OCI-LY7 (cell line): ENCODE data around the gene GRID2. TPM values are rescaled to one million over a fixed set of nuclear protein-coding genes. Genes with fewer than 3 reads are reported as not detected.
A peak's percentile ranks its signal among the peaks of the same experiment; 100 is the strongest.

Experiments
- BruUV-seq: library from RNA; stranded (reverse); fragments of 400-500 nt; replicated peaks from 2 replicates; lab custom pipeline; 2021; lab: Mats Ljungman, UMichigan
- CTCF ChIA-PET: fragments of 300-600 bp; sonication (Branson Sonifier 250); formaldehyde crosslinking; loops from one replicate; lab custom pipeline; 2022; ENCODE audit warnings: antibody characterized with exemption; ENCODE audit not compliant: unreplicated experiment; lab: Charles Lee
- POLR2A ChIA-PET: fragments of 300-600 bp; sonication (Branson Sonifier 250); formaldehyde crosslinking; loops from one replicate; lab custom pipeline; 2022; ENCODE audit warnings: antibody characterized with exemption; lab: Charles Lee
- DNase-seq: peaks from one replicate; pipeline ENCODE4 v3.0.0-alpha.2; 2015; ENCODE audit warnings: low spot score
- H2AFZ ChIP-seq: fragments of 200-600 bp; sonication (generic), shearing (Covaris generic); 2 replicates; pipeline ENCODE4 v1.6.1; 2014; ENCODE audit warnings: mild to moderate bottlenecking, antibody characterized with exemption, low read length, moderate library complexity
- H3K27ac ChIP-seq: fragments of 200-600 bp; sonication (generic); 2 replicates; pipeline ENCODE4 v1.5.1; 2014; ENCODE audit warnings: mixed run types, low read depth, mild to moderate bottlenecking, moderate library complexity, low read length, inconsistent platforms; ENCODE audit not compliant: poor library complexity, severe bottlenecking
- H3K36me3 ChIP-seq: fragments of 200-600 bp; sonication (generic); 2 replicates; pipeline ENCODE4 v1.6.1; 2014; ENCODE audit warnings: mild to moderate bottlenecking, antibody characterized with exemption, low read length, moderate library complexity, mixed read lengths; ENCODE audit not compliant: insufficient read depth
- H3K4me1 ChIP-seq: fragments of 200-600 bp; sonication (generic); 2 replicates; pipeline ENCODE4 v1.5.1; 2014; ENCODE audit warnings: mild to moderate bottlenecking, low read length; ENCODE audit not compliant: insufficient read depth, poor library complexity, severe bottlenecking
- H3K4me2 ChIP-seq: fragments of 200-600 bp; sonication (generic); 2 replicates; pipeline ENCODE4 v1.6.1; 2014; ENCODE audit warnings: mild to moderate bottlenecking, low read length
- H3K4me3 ChIP-seq: fragments of 200-600 bp; sonication (generic); 2 replicates; pipeline ENCODE4 v1.5.1; 2014; ENCODE audit warnings: mild to moderate bottlenecking, low read depth, low read length; ENCODE audit not compliant: poor library complexity, severe bottlenecking
- H3K79me2 ChIP-seq: fragments of 200-600 bp; sonication (generic); 2 replicates; pipeline ENCODE4 v1.6.1; 2016; ENCODE audit warnings: low read depth, mild to moderate bottlenecking, low read length, moderate library complexity, mixed read lengths; ENCODE audit not compliant: insufficient read depth
- H3K9me2 ChIP-seq: fragments of 200-600 bp; sonication (generic); 2 replicates; pipeline ENCODE4 v1.6.1; 2016; ENCODE audit warnings: mild to moderate bottlenecking, low read length, mixed read lengths; ENCODE audit not compliant: insufficient read depth
- H3K9me3 ChIP-seq: fragments of 200-600 bp; sonication (generic); 2 replicates; pipeline ENCODE4 v1.6.1; 2014; ENCODE audit warnings: mild to moderate bottlenecking, mixed run types, low read length, mixed read lengths
- H4K20me1 ChIP-seq: fragments of 200-600 bp; sonication (generic); 2 replicates; pipeline ENCODE4 v1.6.1; 2014; ENCODE audit warnings: mild to moderate bottlenecking, antibody characterized with exemption, low read length, moderate library complexity, mixed read lengths; ENCODE audit not compliant: insufficient read depth
- EZH2phosphoT487 ChIP-seq: fragments of 200-600 bp; sonication (generic); IDR thresholded peaks from 2 replicates; pipeline ENCODE4 v1.6.1; 2018; ENCODE audit warnings: low read depth, borderline replicate concordance, mild to moderate bottlenecking, mixed run types, antibody characterized with exemption, low read length, moderate library complexity, mixed read lengths
- intact Hi-C: fragments of 100-400 bp; cut with micrococcal nuclease; formaldehyde crosslinking; loops from one replicate; pipeline ENCODE4 v1.10.0; 2022; ENCODE audit not compliant: unreplicated experiment
- total RNA-seq, 2 experiments: library from RNA; depleted of rRNA in 1 of 2; stranded (reverse); fragments of >200 nt in 1 of 2; shearing (Covaris generic) in 1 of 2; gene quantifications; 2 replicates each; pipeline ENCODE4 v1.2.3, GENCODE V29; 2014 to 2022
- TF ChIP-seq, protein P1 (sequence below): fragments of 200-600 bp; sonication (generic); conservative IDR thresholded peaks from 2 replicates; pipeline ENCODE4 v1.5.1; 2014; ENCODE audit warnings: mild to moderate bottlenecking, antibody characterized with exemption, low read length, moderate library complexity, mixed read lengths

The GRID2 gene
- total RNA-seq, 2 experiments from 2014 or later, result not detected

DNA sequence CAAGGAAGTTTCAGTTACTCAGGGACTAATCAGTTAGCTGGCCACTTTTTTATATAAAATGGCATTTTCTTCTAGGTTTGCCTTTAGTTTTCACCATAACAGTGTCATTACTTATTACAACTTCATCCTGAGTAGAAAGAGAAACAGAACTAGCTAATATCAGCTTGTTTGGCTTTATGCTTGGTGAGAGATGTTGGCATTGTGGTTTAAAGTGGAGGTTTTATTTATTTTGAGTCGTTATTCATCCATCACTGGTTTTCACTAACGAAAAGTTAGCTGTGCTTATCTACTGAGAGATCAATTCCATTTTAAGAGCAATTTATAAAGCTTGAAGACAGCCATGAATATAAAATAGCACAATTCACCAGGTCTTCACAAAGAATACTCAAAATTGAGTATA lies 714.5 kb downstream of the GRID2 start:
- H3K36me3 ChIP-seq, result no peaks in the 10 kb centered on the region
- DNase-seq, result no peak
- ChIA-PET CTCF (no interaction called here), POLR2A (interaction anchor here (0.6 to 0.7 kb wide), 4 partner anchors 12 to 1649 kb away, joined by 3 to 5 read pairs (median 4); no protein-coding TSS in a partner anchor)
- no peaks in the 10 kb centered on the region for H4K20me1 ChIP-seq
- no peak overlapping the region for H3K27ac ChIP-seq
- H3K9me3 ChIP-seq, result no peaks in the 10 kb centered on the region; the same call in 1 of the 2 replicates
- intact Hi-C loops, result no loop called here
- BruUV-seq, result no TSS peak
- TF ChIP-seq, protein P1, sequence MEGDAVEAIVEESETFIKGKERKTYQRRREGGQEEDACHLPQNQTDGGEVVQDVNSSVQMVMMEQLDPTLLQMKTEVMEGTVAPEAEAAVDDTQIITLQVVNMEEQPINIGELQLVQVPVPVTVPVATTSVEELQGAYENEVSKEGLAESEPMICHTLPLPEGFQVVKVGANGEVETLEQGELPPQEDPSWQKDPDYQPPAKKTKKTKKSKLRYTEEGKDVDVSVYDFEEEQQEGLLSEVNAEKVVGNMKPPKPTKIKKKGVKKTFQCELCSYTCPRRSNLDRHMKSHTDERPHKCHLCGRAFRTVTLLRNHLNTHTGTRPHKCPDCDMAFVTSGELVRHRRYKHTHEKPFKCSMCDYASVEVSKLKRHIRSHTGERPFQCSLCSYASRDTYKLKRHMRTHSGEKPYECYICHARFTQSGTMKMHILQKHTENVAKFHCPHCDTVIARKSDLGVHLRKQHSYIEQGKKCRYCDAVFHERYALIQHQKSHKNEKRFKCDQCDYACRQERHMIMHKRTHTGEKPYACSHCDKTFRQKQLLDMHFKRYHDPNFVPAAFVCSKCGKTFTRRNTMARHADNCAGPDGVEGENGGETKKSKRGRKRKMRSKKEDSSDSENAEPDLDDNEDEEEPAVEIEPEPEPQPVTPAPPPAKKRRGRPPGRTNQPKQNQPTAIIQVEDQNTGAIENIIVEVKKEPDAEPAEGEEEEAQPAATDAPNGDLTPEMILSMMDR, result no peak
- no peak for TF ChIP-seq EZH2phosphoT487
- H3K9me2 ChIP-seq, result no peaks in the 10 kb centered on the region
- no peak overlapping the region for H2AFZ ChIP-seq
- no peak overlapping the region for H3K4me3 ChIP-seq
- no peaks in the 10 kb centered on the region for H3K79me2 ChIP-seq
- H3K4me1 ChIP-seq, result no peaks in the 10 kb centered on the region
- no peak overlapping the region for H3K4me2 ChIP-seq

DNA sequence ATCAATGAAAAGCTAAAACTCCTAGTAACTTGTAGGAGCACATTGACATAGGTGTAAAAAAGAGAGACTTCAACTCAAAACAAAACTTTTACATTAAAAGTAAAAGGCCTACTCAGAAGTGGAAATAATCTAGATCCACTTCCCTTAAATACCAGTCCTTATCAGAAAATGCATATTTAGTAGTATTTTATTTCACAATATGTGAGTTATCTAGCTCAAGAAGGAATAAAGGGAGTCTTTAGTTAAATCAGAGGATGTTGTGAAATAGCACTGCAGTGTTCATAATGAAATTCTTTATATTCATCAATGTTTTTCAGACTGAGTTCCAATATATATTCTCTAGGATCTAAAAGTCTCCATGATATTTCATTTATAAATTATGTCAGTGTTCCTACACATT lies 715.0 kb downstream of the GRID2 start:
- intact Hi-C loops, result no loop called here
- Histone ChIP-seq H3K4me2 (no peak overlapping the region), H3K27ac (no peak overlapping the region), H3K79me2 (no peaks in the 10 kb centered on the region), H3K9me3 (no peaks in the 10 kb centered on the region; the same call in 1 of the 2 replicates), H4K20me1 (no peaks in the 10 kb centered on the region), H3K4me1 (no peaks in the 10 kb centered on the region), H2AFZ (no peak overlapping the region), H3K4me3 (no peak overlapping the region), H3K9me2 (no peaks in the 10 kb centered on the region), H3K36me3 (no peaks in the 10 kb centered on the region)
- no peak for DNase-seq
- POLR2A ChIA-PET, result no interaction called here
- BruUV-seq, result no TSS peak
- CTCF ChIA-PET, result no interaction called here
- TF ChIP-seq, protein P1, result no peak
- no peak for TF ChIP-seq EZH2phosphoT487

- Histone ChIP-seq H4K20me1 (no peaks in the 10 kb centered on the region), H3K36me3 (no peaks in the 10 kb centered on the region), H3K4me2 (peak overlapping the region; percentile 38), H3K27ac (peak overlapping the region; percentile 39), H3K79me2 (no peaks in the 10 kb centered on the region), H3K4me3 (no peak overlapping the region), H3K9me3 (no peaks in the 10 kb centered on the region), H2AFZ (peak overlapping the region; percentile 61), H3K4me1 (peaks cover 31% of the 10 kb centered on the region), H3K9me2 (no peaks in the 10 kb centered on the region)
- ChIA-PET CTCF (no interaction called here), POLR2A (interaction anchor here (0.6 to 1.0 kb wide), 4 partner anchors 12 to 1364 kb away, joined by 3 to 5 read pairs (median 4); no protein-coding TSS in a partner anchor)
- TF ChIP-seq, protein P1, result no peak
- TF ChIP-seq EZH2phosphoT487, result no peak
- DNase-seq, result peak; percentile 44
- no TSS peak for BruUV-seq
- intact Hi-C loops, result no loop called here
Measured at GRCh38 chr4:93029769-93030168, 726.0 kb downstream of the GRID2 start.
